Heart left ventricle (tissue), 13 donors: ENCODE measurements around the gene EME1.

Experiments
- CTCF ChIP-seq, 12 donors: fragments of 200-600 bp; sonication (generic) in 4 of 12; IDR thresholded peaks; one replicate each; pipeline versions ENCODE4 v1.5.0 to v1.8.0; 2018 to 2022; ENCODE audit warnings: antibody characterized with exemption in 12 of 12, mild to moderate bottlenecking in 5 of 12
- POLR2A ChIP-seq, 2 donors: fragments of 450-650 bp; IDR thresholded peaks; one replicate each; pipeline ENCODE4 v1.6.1; 2017; ENCODE audit warnings: antibody characterized with exemption in 2 of 2, mild to moderate bottlenecking in 2 of 2, moderate library complexity in 2 of 2
- donor health status: ischemic (EF 13 %, LVEDD 7.1; RV severe dilation, severe dysfunction).
- donor health status: DM: no; HTN: yes; CAD: no.
- donor health status: DM: no; HTN: no; CAD: no.
- donor health status: ischemic (EF 25% LVEDD 6.9; RV normal size, moderate dysfunction).
- donor health status: ischemic (EF 25% LVEDD 5.7; RV mildly dilated, moderate dysfunction).
- donor health status: ischemic (EF 35%, LVEDD 5.7; RV mildly dilated, moderate dysfunction).
- donor health status: nonischemic (EF 11% LVEDD 7.7; RV severe dilation, severe dysfunction).
- donor health status: DM: yes; HTN: yes; CAD: no.
- donor health status: PGD.
- donor health status: ischemic (EF 29% LVEDD 5.4; RV normal size, mild dysfunction).
- donor health status: nonischemic (EF 23%, LVEDD 6.1; RV moderate dilation, normal function).

- TF ChIP-seq CTCF (IDR thresholded peaks at IDR 0.05) (no peak), POLR2A (IDR thresholded peaks at IDR 0.05) (no peak)
These were observed 3.0 kb upstream of the EME1 start for GRCh38 chr17:50370052-50370451.
